WTC11 (cell line): ENCODE results near the gene SLC39A7.

Experiments
- CBFB ChIP-seq: sonication (generic); formaldehyde crosslinking; IDR thresholded peaks from 2 replicates; pipeline ENCODE4 v1.8.1; 2022; ENCODE audit warnings: mild to moderate bottlenecking, low read depth, missing genetic modification reagents
- NR3C1 ChIP-seq: sonication (generic); formaldehyde crosslinking; conservative IDR thresholded peaks from 2 replicates; pipeline ENCODE4 v1.8.1; 2023; ENCODE audit warnings: low read depth, mild to moderate bottlenecking, missing genetic modification reagents
- TF ChIP-seq, protein P1 (sequence below): fragments of 200-600 bp; IDR thresholded peaks from 2 replicates; pipeline ENCODE4 v1.8.0; 2022; ENCODE audit warnings: antibody characterized with exemption
- TF ChIP-seq, protein P2 (sequence below): sonication (generic); formaldehyde crosslinking; IDR thresholded peaks from 2 replicates; pipeline ENCODE4 v1.8.1; 2022; ENCODE audit warnings: mild to moderate bottlenecking, missing genetic modification reagents, moderate library complexity, borderline replicate concordance
- TF ChIP-seq, protein P3 (sequence below): sonication (generic); formaldehyde crosslinking; IDR thresholded peaks from 2 replicates; pipeline ENCODE4 v1.8.1; 2023; ENCODE audit warnings: mild to moderate bottlenecking, moderate library complexity, missing genetic modification reagents

GRCh38 chr6:33171016-33171879 lies 29.4 kb upstream of the SLC39A7 start:
- TF ChIP-seq, protein P1, sequence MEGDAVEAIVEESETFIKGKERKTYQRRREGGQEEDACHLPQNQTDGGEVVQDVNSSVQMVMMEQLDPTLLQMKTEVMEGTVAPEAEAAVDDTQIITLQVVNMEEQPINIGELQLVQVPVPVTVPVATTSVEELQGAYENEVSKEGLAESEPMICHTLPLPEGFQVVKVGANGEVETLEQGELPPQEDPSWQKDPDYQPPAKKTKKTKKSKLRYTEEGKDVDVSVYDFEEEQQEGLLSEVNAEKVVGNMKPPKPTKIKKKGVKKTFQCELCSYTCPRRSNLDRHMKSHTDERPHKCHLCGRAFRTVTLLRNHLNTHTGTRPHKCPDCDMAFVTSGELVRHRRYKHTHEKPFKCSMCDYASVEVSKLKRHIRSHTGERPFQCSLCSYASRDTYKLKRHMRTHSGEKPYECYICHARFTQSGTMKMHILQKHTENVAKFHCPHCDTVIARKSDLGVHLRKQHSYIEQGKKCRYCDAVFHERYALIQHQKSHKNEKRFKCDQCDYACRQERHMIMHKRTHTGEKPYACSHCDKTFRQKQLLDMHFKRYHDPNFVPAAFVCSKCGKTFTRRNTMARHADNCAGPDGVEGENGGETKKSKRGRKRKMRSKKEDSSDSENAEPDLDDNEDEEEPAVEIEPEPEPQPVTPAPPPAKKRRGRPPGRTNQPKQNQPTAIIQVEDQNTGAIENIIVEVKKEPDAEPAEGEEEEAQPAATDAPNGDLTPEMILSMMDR = no peak
- TF ChIP-seq, protein P2, sequence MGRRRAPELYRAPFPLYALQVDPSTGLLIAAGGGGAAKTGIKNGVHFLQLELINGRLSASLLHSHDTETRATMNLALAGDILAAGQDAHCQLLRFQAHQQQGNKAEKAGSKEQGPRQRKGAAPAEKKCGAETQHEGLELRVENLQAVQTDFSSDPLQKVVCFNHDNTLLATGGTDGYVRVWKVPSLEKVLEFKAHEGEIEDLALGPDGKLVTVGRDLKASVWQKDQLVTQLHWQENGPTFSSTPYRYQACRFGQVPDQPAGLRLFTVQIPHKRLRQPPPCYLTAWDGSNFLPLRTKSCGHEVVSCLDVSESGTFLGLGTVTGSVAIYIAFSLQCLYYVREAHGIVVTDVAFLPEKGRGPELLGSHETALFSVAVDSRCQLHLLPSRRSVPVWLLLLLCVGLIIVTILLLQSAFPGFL (CRISPR knock-in tag) = no peak
- TF ChIP-seq CBFB (CRISPR knock-in tag) = no peak
- no peak for TF ChIP-seq NR3C1 (CRISPR knock-in tag)
- TF ChIP-seq, protein P3, sequence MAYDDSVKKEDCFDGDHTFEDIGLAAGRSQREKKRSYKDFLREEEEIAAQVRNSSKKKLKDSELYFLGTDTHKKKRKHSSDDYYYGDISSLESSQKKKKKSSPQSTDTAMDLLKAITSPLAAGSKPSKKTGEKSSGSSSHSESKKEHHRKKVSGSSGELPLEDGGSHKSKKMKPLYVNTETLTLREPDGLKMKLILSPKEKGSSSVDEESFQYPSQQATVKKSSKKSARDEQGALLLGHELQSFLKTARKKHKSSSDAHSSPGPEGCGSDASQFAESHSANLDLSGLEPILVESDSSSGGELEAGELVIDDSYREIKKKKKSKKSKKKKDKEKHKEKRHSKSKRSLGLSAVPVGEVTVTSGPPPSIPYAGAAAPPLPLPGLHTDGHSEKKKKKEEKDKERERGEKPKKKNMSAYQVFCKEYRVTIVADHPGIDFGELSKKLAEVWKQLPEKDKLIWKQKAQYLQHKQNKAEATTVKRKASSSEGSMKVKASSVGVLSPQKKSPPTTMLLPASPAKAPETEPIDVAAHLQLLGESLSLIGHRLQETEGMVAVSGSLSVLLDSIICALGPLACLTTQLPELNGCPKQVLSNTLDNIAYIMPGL (CRISPR knock-in tag) = no peak
